GM19397 (cell line): Measurements from ENCODE around the gene SMPD2.
A peak's percentile ranks its signal among the peaks of the same experiment; 100 is the strongest.
"Not testable (repeated sequence)": the region's sequence is repeated elsewhere in the genome, so short reads cannot be mapped to it uniquely, and the experiment has no call there.

ENCODE experiments used
- ATAC-seq: cut with Tn5 transposase; IDR thresholded peaks from one replicate; pipeline ENCODE4 v1.9.1; 2021; ENCODE audit warnings: mild to moderate bottlenecking, moderate library complexity; ENCODE audit not compliant: unreplicated experiment

Gene SMPD2

DNA sequence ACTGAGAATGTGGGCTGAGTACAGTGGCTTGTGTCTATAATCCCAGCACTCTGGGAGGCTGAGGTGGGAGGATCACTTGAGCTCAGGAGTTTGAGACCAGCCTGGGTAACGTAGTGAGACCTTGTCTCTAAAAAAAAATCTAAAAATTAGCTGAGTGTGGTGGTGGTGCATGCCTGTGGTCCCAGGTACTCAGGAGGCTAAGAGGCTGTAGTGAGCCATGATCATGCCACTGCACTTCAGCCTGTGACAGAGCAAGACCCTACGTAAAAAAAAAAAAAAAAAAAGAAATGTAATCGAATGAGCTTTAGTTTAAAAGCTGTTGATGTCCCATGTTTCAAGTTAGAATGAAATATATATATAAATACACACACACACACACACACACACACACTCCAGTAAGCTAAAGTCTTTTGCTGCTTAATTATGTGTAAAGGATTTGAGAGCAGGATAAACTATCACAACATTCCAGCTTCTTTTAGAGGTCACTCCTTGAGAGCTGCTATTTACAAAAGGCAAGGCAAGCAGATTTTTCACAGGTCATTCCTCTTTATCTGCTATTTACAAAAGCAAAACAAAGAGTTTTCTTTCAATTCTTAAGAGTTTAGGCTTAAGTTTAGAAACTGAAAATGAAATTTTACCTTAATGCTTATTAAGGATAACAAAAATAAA lies 19.8 kb downstream of the SMPD2 start:
- no peak for ATAC-seq

DNA sequence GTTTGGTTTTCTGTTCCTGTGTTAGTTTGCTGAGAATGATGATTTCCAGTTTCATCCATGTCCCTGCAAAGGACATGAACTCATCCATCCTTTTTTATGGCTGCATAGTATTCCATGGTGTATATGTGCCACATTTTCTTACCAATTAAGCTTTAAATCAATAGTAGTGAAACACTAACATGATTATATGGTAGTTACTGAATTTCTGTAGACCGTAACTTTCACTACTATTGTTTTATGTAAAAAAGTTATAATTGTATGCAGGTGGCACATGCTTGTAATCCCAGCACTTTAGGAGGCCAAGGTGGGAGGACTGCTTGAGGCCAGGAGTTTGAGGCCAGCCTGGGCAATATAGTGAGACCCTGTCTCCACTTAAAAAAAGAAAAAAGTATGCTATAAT lies 20.7 kb downstream of the SMPD2 start:
- ATAC-seq = not testable (repeated sequence)

DNA sequence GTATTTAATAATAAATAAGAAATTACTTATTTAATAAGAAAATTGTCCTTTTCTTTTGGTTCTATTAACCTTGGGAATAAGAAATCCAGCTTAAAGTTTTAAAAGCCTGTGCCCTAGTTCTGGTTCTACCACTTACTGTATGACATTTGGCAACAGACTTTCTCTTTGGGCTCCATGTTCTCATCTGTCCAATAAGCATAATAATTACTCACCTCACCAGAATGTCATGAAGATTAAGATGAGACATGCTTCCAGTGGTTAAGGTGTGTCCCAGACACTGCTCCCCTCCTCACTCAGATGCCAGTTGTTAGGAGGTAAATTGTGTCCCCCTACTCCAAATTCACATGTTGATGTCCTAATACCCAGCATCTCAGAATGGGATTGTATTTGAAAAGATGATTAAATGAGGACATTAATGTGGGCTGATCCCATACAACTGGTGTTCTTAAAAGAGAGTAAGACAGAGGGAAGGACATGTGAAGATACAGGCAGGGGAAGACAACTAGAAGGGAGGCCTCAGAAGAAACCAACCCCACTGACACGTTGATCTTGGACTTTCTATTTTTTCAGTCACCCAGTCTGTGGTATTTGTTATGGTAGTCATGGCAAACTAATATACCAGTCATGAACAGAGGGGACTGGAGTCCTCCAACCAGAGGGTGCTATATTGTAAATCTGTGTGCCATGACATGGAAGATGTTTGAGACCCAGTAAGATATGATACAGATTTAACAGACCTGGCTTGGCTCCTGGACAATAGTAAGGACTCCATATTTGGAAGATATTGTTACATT lies 21.4 kb downstream of the SMPD2 start:
- no peak for ATAC-seq

DNA sequence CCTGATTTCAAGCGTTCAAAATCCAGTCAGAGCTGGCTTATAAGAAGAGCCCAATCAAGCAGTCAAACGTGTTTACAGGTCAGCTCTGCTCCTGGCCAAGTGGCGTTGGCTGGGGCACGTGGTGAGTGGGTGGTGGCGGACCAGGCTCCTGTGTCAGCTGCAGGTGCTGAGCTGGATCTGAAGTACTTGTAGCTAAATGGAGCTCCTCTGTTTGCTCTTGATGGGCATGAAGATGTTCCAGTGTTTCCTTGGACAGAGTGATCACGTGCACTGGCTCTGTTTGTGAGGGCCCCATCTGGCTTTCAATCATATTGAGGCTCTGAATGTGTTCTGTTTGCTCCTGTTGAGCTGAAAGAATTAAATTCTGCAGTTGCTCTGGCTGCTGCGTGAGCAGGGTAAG lies 25.2 kb downstream of the SMPD2 start:
- ATAC-seq = no peak

DNA sequence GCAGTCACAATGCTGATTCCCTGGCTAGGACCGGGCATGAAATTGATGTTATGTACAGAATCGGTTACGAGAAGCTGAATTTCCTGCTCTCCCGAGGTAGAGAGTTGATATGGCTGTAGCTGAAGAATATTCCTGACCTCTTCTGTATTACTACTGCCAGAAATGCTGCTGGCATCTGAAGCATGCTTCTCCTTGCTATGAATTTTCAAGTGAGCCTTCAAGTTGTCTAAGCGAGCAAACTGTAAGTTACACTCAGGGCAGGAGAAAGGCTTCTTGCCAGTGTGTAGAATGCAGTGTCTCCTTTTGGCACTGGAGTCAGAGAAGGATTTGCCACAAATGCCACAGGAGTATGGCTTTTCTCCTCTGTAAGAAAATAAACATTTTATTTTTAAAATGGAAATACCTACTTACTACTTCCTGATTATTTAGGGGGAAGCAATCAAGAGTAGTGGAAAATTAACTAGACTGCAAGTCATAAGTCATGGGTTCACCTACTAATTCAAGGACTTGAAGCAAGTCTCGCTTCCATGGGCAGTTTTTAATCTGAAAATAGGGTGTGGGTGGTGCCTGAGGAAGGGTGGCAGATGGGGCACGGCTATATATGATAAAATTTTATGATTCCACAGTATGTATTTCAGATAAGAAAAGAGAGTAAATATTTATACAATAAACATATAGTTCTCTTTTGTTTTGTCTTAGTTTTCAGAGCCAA lies 25.8 kb downstream of the SMPD2 start:
- ATAC-seq = no peak

DNA sequence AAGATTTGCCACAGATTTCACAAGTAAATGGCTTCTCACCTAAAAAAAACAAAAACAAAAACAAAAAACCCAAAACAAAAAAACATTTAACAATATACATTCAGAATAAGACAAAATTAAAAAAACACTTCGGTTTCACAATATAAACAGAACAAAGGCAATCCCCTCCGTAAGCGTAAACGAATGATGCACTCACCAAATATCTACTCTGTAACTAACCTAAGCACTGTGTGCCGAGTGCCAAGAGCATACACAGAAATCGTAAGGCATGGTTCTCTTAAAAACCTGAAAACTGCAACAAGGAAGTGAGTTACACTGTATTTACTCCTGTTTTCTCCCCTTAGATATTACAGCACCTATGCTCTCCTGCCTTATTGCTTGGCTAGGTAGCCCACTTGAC lies 27.2 kb downstream of the SMPD2 start:
- ATAC-seq = no peak

DNA sequence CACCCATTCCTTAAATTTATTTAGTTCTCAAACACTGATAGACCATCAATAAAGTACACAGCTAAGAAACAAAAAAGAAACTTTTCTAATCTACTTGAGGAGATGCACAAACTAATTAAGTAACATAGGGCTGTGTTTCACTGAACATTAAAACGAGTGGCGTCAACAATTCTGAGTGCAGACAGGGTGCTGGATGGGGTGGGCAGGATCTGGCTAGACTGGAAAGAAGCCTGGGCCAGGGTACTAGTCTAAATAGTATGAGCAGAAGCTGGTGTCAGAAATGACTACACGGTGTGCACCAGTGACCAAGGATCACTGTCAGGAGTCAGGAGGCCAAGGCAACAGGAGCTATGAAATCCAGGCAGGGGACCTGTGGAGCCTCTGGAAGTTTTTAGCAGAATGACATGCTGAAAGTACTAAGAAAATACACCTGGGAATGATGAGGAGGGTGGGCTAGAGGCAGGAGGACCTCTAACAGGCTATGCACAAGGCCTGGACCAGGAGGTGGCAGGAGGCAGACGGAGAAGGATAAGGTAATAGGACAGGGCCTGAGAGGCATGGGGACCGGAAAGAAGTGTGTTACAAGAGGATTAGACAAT lies 29.2 kb downstream of the SMPD2 start:
- ATAC-seq = no peak

DNA sequence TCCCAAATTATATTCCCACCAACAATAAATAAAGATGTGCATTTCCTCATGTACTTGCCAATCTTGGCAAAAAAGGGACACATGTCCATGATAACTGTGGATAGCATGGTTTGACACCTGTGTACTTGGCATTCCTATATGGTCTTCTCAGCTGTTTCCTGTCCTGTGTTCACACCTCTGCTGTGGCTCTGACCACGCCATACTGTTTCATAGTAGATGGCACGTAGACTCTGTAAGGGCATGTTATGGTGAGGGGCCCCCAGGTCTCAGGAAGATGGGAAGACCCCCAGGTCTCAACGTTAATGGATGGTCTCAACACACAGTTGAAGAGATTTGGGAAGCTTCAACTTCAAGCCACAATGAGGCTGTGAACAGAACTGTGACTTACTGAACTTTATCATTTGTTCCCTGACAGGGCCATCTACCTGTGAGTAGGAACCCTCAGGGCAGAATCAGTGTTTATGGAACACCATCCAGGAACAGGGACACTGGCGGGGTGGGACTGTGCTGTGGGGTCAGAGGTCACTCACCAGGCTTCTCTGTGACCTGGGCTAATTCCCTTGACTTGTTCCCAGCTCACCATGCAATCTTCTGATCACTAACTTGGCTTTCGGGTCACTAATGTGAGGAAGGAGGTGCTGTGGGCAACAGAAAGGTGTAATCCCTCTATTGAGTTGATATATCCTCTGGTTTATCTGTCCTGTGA lies 30.7 kb downstream of the SMPD2 start:
- ATAC-seq = no peak

DNA sequence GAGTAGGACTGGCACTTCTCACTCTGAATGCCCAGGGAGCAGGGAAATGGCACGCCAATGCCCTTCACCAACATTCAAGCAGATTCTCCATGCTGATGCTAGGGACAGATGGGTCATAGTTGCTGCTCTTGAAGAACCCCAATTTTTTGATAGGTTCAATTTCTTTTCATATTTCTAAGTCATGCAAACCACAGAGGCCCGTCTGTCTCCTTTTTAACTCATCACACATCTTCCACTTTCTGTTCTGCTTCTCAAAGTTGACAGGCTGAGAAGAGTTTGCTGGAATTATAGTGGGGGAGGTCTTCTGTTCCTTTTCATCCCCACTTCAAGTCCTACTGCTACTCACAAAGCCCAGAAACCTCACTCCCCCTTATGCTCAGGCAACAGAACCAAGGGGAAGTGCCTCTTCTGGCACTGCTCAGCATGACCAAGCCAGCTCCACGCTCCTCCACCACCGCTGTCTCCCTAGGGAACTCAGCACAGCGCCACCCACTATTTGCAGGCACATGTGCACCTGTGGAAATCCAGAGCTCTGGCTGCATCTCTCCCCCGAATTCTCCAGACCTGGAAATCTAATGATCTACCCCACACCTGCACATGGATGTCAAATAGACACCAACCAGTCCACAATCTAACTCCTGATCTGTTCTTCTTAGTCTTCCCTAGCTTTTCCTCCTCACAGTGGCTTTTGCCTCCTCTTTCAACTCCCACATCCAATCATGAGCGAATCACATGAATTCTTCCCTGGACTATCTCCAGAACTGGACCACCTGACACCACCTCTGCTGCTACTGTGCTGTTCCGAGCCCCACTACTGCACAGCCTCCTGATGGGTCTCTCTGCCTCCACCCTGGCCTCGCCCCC lies 31.8 kb downstream of the SMPD2 start:
- peak; percentile 58 for ATAC-seq

DNA sequence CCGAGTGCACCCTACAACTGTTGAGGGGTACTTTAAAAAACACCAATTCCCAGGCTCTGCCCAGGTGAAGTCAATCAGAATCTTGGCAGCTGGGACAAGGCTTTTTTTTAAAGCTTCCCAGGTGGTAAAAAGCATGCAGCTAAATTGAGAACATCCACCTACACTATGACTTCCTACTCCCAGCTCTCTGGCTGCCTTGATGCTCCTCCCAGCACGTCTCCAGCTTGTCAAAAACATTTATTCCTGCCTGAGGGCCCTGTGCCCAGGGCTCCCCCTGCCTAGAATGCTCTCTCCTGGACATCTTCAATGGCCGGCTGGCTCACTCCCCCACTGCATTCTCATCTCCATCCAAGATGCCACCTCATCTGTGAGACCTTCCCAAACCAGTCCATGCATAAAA lies 32.6 kb downstream of the SMPD2 start:
- ATAC-seq = no peak

DNA sequence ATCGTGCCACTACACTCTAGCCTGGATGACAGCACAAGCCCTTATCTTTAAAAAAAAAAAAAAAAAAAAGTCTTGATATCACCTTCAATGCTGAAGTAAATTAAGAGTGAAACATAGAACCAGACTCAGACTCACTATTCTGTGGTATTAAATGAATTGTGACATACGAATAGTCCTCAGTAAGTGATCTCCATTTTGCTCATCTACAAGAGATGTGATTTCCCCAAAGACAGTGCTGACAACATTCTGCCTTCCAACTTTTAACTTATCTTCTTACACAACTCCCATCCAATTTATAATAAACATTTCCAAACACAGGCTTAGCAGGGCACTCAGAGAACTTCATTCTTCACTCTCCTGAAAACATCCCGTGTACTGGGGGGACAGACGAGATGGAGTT lies 34.5 kb downstream of the SMPD2 start:
- ATAC-seq = no peak

DNA sequence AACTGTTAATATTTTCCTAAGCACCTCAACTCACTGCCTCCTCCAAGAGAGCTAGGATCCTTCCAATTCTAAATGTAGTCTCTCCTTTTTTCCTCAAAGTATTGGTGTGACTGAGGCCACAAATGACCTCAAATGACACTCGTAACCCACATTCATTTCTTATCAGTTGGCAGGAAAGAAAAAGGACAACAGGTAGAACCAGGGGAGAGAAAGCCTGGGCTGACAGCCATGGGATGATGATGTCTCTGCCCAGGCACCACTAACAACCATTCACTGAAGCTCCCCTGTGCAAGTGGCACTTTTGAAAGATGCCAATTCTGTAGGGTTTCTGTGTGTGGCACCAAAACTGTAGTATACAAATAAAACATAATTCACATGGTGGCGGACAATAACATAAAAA lies 35.1 kb downstream of the SMPD2 start:
- ATAC-seq = no peak

DNA sequence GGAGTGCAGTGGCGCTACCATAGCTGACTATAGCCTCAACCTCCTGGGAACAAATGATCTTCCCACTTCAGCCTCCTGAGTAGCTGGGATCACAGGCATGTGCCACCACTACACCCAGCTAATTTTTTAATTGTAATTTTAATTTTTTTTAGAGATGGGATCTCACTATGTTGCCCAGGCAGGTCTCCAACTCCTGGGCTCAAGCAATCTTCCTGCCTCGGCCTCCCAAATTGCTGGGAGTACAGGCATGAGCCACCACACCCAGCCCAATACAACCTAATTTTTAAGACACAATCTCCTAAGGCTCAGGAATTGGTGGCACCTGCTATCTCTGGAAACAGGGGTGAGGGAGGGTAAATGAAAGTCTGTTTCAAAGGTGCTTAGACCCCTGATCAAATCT lies 36.7 kb downstream of the SMPD2 start:
- ATAC-seq = no peak

DNA sequence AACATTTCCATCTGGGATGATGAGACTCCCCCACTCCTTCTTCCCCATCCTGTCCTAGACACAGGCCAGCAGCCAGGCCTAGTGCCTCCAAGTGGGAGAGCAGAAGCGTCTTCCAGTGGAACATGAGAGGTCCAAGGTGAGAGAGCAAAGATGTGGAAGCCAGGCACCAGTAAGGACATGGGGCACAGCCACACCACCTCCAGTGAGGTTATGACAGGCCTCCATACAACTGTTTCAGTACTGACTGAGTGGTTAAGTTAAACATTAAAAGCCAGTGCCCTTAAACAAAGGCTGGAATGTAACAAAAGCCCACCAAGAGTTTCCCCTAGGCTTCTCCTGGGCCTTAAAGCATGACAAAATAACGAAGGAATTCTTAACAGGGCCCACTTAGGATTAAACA lies 37.2 kb downstream of the SMPD2 start:
- no peak for ATAC-seq

DNA sequence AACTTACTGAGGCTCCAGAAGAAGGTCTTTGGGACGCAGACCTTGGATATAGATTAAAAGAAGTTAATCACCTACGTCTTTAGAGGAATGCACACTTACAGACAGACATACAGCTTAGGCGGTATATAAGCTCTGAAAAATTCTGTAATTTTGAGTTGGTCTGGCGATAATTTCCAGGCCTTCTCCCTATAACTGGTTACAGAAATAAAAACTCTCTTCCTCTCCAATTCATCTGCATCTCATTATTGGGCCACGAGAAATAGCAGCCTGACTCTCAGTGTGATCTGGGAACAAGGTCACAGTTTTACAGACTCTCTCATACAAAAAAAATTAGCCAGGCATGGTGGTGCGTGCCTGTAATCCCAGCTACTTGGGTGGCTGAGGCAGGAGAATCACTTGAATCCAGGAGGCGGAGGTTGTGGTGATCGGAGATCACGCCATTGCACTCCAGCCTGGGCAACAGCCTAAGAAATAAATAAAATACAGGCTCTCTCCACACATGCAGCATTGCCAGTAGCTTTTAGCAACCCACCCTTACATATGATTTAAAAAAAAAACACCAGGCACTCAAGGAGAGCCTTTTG lies 37.8 kb downstream of the SMPD2 start:
- no peak for ATAC-seq

DNA sequence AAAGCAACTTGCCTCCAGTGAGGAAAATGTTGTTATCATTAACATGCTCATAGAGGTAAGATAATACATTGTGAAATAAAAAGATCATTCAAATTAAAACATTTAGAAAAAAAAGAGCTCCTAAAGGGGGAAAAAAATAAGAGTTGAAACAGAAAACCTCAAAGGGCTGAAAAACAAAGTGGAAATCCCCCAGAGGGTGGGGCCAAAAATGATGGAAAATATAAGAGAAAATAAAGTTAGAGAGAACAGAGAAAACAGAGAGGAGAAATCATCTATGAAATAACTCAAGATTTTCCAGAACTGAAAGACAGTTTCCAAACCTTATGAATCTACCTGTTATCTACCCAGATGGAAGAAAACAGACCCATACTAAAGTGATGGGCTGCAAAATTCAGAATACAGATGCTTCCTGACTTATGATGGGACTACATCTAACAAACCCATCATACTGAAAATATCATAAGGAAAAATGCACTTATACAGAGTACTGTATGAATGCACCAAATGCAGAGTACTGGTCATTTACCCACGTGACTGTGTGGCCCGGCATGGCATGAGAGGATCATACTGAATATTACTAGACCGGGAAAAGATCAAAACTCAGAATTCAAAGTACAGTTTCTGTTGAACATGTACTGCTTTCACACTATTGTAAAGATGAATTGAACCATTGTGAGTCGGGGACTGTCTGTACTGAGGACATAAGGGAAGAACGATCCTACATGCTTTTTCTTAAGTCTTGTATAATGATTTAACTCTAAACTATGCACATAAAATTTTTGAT lies 38.5 kb downstream of the SMPD2 start:
- ATAC-seq = no peak

DNA sequence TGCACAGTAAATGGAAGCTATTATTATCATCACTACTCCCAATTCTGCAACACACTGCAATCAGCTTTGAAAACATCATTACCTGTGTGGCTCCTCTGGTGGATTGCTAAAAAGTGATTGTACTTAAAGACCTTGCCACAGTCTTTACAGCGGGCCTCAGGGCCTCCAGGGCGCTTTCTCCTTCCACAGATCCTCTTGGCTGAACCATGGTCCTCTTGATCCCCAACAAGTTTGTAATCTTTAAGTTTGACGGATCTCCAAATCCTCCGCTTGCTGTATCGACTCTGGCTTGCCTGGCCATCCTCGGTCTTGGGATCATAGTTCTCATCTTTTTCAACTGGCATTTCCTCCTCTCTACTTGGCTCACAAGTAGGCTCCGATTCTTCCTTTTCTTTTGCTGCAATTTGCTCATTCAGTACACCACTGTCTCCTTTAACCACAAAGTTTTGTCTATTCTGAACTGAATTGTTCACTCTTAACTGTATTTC lies 40.5 kb downstream of the SMPD2 start:
- ATAC-seq = no peak

DNA sequence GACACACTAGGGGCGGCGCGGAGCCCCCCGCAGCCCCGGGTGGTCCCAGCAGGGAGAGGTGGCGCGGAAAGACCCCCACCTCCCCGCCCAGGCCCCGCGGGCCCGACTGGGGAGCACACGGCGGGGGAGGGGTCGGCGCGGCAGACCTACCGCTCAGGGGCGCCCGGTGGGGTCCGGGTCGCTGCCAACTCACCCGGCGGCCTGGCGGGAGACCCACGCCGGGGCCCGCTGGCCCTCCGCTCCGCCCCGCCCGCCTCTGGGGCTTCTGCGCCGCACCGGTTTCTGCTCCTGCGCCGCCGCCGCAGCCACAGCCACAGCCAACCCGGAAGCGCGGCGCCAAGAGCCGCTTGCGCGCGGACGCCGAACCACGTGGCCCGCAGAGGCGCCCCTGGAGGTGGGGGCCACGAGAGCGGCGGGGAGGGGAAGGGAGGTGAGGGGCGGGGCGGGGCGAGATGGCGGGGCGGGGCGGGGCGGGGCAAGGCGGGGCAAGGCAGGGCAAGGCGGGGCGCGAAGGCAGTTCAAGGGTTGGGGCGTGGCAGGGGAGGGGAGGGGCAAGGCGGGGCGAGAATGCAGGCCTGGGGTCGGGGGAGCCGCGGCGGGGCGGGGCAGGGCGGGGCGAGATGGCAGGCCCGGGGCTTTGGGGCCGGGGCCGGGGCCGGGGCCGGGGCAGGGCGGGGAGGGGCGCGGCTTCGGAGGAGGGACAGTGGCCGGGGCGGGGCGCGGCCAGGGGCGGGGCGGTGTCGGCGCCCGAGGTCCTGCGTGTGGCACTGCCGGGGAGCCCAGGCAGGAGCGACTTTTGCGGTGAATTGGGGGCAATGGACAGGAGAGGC lies 42.6 kb downstream of the SMPD2 start, which contains the start of gene ZBTB24:
ZBTB24 (minus strand) TSS at position 315 of the 830 bp plus-strand sequence. CDS start 1,193 bp downstream, outside the sequence.
- ATAC-seq = peak; percentile 92
